Amniotic epithelial cell (primary cell): ENCODE measurements around the gene EML4.
"Not testable (repeated sequence)": the region's sequence is repeated elsewhere in the genome, so short reads cannot be mapped to it uniquely, and the experiment has no call there.

Source experiments
- DNase-seq: peaks from one replicate; pipeline ENCODE4 v3.0.0-alpha.2; 2010; ENCODE audit warnings: low read depth

EML4 gene

DNA sequence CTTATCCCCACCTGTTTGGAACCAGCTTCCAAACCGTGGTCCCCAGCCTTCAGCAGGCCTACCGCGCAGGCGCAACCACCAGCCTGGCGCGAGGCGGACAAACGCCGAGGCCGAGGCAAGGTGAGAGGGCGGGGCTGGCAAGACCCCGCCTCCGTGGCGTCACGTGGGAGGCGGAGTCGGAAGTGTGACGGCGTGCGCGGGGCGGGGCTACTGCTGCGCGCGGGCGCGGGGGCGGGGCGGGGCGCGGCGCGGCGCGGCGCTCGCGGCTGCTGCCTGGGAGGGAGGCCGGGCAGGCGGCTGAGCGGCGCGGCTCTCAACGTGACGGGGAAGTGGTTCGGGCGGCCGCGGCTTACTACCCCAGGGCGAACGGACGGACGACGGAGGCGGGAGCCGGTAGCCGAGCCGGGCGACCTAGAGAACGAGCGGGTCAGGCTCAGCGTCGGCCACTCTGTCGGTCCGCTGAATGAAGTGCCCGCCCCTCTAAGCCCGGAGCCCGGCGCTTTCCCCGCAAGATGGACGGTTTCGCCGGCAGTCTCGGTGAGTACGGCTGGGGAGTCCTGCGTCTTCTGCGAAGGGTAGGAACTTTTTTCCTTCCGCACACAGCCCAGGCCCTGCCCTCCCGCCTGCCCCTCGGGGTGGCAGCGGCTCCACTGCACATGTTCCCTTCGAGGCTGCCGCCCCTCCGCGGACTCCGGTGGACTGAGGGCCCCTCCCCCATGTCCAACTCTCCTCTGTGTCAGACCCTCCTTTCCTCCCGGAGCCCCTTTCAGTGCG lies at the start of gene EML4:
TSS of gene EML4 (plus strand) at position 254 of the 774 bp plus-strand sequence. CDS start at position 513, 259 bp downstream.
- DNase-seq = peak; percentile 83

DNA sequence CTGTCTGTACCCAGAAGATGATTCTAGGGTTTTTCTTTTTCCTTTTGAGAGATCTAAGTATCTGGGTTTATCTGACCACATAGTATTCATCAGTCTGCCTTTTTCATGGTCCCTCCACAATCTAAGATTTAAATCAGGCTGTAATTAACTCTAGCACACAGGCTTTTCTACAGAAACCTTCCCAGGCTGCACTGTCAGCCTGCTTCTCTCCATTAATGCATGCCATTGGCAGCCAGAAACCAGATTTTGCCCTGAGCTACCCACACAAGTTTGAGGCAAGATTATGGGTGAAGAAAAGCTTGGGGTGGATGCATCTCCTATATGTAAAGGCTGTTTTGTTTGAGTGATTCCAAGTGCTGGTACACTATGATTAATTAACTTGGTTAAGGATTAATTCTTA lies 45.7 kb upstream of the EML4 start:
- DNase-seq = no peak

- DNase-seq = no peak
These were observed 45.0 kb upstream of the EML4 start for GRCh38 chr2:42124011-42124785.

- DNase-seq = no peak
These were observed 43.1 kb upstream of the EML4 start for GRCh38 chr2:42125841-42126594.

DNA sequence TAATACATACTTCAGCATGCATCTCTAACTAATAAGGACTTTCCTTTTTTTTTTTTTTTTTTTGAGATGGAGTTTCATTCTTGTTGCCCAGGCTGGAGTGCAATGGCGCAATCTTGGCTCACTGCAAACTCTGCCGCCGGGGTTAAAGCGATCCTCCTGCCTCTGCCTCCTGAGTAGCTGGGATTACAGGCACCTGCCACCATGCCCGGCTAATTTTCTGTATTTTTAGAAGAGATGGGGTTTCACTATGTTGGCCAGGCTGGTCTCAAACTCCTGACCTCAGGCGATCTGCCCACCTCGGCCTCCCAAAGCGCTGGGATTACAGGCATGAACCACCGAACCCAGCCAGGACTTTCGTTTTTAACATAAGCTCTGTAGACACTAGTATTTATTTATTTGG lies 42.3 kb upstream of the EML4 start:
- not testable (repeated sequence) for DNase-seq

DNA sequence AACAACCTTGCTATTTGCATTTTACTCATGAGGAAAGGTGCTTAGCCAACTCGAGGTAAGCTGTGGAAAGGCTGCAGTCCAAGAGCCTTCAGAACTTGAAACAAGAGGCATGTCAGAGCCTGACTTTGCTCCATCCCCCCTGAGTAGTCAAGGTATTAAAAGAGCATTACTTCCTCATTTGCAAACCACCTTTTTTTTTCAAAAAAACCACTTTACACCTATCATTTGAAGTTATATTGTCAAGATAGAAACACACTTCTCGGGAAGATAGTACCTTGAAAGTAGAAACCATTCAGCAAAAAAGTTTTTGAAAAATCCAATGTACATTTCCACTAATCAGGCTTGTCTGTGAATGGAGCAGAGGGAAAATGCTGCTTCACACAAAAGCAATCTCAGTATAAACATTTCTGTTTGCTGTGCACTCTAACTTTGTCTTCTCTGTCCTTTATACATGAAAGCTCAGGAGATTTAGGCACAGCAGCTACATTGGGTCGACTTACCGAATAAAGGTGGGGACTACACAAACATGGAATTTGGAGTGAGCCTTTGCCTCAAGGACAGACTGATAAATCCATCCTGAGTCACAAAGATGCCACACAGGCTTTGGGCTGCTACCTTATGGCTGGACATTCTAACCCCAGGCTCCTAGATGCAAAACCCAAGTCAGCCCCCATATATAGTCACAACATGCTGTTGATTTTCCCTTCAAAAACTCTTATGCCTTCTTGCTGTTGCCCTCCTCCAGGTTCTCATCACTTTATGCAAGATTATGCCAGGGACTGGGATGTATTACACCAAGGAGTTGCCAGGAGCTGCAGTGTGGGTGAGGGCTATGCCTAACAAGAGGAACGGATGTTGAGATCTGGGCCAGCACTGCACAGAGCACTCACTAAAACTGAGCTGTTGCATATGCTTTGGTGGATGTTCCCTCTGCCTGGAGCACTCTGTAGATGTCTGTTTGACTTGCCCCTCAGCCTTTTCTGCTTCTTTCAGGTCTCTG lies 41.4 kb upstream of the EML4 start:
- DNase-seq = no peak

DNA sequence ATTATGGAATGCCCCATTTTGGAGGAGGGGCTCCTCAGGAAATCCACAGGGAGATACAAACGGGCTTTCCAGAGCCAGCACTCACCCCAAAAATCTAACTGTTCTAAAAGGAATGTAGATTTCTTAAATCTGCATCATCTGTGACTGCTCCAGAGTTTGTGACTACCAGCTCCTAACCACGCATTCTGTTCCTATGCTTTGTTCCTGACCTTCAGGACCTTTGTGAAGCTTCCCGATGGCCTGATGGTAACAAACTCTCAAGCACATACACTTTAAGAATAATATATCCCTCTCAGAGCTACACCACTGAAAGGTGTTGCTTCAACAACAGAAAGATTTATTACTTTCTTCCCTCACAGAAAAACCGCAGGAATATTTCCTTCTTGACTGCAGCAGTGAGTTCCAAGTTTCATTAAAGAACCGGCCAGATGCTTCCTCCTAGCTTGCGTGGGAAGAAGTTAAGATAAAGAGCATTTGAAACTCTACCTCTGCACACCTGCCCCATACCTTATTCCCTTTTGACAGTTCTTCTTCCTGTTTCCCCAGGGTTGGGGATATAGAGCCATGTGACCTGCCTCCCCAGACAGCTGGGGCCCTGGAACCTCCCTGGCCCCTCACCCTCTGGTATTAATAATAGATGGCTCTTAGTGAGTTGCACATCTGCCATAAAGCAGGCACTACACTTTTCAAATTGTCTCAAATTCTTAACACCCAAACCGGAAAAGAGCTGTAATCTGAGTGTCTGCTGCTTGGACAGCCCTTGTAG lies 40.2 kb upstream of the EML4 start:
- peak; percentile 91 for DNase-seq

DNA sequence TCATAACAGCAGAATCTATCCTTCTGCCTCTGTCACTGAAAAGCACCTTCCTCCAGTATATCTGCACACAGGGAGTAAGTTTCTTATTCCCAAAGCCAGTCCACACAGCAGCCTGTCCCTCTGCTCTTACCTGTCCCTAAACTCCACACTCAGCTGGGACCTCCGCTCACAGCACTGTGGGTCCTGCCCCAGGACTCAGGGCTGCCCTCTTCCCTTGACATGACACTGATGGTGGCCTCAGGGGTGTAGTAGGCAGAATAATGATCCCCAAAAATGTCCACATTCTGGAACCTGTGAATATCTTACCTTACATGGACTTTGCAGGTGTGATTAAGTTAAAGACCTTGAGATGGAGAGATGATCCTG lies 39.7 kb upstream of the EML4 start:
- no peak for DNase-seq

DNA sequence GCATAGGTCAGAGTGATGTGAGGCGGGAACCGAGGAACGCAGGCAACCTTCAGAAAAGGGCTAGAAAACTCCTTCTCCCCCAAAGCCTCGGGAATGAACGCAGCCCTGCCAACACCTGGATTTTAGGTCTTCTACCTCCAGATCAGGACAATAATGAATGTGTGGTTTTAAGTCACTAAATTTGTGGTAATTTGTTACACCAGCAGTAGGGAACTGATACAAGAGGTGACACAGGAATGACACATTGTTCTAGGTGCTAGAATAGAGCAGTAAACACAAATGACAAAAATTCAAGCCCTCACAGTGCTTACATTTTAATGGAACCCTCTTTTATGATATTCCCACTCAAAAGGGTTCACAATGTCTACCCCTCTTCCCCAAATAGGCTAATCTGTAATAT lies 39.2 kb upstream of the EML4 start:
- no peak for DNase-seq

GRCh38 chr2:42130858-42131257 lies 38.3 kb upstream of the EML4 start:
- DNase-seq = not testable (repeated sequence)

DNA sequence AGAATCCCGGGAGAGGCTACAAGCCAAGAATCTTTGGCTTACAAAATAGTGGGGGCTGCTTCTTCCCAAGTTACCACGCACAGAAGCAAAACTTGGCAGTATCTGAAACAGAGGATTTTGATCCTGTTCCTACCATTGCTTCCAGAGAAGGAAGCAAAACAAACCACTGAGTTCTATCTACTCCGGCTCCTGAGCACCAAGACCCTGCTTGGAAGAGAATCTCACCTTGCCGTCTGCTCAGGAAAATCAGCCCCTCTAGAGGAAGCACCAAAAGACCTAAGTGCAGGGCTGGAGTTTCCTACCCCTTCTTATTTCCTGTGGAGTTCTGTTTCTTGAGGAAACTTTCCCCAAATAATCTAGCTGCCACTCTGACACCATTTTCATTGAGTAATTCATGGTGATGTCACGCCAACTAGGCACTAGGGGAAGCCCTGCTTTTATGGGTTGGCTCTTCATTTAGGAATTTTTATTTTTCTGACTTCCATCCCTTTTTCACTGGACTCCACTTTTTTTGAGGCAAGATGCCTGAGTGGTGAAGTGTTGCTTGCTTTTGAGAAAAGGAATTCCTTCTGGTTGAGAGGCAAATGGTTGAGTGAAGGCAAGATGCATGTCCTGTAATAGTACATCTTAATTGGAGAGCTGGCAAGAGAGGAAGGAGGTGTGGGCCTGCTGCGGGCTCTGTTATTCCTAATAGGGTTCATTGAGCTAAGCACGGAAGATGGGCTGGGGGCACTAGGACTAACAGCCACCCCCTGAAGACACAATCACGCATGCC lies 36.8 kb upstream of the EML4 start:
- peak; percentile 84 for DNase-seq

- peak; percentile 91 for DNase-seq
These were observed 36.0 kb upstream of the EML4 start for GRCh38 chr2:42132966-42133641.

DNA sequence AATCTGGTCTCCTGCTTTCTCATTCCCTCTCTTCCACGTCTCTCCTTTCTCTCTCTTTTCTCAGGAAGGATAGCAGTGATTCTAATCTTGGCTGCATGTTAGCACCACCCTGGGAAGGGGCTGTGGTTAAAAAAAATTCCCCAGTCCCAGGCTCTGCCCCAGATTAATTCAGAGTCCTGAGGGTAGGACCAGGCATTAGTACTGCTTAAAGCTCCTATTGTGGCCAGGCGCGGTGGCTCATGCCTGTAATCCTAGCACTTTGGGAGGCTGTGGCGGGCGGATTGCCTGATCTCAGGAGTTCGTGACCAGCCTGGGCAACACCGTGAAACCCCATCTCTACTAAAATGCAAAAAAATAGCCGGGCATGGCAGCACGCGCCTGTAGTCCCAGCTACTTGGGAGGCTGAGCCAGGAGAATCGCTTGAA lies 35.4 kb upstream of the EML4 start:
- no peak for DNase-seq

DNA sequence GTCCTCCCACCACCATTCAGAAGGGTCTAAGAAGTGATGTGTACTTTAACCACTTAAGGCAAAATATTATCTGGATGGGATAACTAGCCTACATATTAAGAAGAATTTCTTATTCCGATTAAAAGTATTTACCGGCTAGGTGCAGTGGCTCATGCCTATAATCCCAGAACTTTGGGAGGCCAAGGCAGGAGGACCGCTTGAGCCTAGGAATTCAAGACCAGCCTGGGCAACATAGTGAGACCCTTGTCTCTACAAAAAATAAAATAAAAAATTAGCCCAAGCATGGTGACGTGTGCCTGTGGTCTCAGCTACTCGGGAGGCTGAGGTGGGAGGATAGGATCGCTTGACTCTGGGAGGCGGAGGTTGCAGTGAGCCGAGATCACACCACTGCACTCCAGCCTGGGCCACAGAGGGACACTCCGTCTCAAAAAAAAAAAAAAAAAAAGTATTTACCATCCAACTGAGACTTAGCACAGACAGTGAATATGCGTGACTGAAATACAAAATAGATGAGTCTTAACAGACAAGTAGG lies 34.7 kb upstream of the EML4 start:
- DNase-seq = not testable (repeated sequence)

GRCh38 chr2:42135381-42136312 lies 33.5 kb upstream of the EML4 start:
- DNase-seq = no peak

DNA sequence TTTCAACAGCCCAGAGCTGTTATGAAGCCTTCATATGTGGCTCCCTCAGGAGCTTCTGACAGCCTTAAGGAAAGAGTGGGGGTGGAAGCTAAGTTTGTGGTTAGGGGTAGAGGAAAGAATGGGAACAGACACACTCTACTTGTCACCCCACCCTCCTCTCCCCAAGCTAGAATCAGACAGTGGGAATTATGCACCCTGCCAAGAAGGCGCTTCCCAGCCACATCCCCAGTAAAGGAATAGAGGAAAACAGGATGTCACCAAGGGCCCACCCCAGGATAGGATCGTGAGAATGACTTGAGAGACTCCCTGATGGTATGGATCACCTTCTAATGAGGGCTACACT lies 32.4 kb upstream of the EML4 start:
- no peak for DNase-seq

DNA sequence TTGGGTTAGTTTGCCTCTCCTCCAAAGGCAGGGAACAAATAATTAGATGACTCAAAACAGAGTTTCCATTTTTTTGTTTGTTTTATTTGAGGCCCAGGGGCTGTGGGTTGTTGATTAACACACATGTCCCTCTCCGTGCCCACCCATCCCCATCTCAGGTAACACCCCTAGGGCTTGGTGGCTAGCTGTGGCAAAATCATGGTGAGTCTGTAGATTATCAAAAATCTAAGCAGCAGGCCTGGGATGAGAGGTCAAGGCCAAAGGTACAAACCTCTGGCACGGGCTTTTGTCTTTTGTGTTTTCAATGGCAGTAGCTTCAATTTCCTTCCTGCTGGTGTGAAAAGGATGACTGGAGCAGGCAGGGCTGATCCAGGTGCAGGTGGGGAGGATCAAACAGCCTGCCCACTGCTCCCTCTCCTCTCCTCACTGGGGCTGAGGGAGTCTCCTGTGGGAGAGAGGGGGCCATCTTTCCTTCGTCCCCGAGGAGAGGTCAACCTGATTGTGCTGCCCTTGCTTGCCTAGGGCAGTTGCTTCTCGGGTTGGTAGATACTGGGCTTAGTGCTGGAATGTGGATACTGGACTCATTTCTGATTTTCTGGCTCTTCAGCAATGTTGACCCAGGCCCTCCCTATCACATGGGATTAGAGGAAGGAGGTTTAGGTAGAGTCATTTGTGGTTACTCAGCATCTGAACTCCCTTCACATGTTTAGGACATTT lies 31.9 kb upstream of the EML4 start:
- no peak for DNase-seq
